Left lung (tissue), 10 donors: ENCODE data around the gene AGO4. TPM values are rescaled to one million over a fixed set of nuclear protein-coding genes. Genes with fewer than 3 reads are reported as not detected.

Experiments used
- ATAC-seq: fragments of 200-7000 bp; cut with Tn5 transposase; one replicate; pipeline ENCODE4 v1.9.1; 2020; ENCODE audit warnings: moderate library complexity
- DNase-seq, 4 donors: peaks; one replicate each; pipeline ENCODE4 v3.0.0-alpha.2; 2013 to 2020
- H3K27ac ChIP-seq, 2 donors: fragments of 200-600 bp; sonication (generic) in 1 of 2; one replicate each; pipeline versions ENCODE4 v1.5.0 to v1.8.0; 2020 to 2021
- H3K27me3 ChIP-seq, 2 donors: fragments of 200-600 bp; sonication (generic) in 1 of 2; one replicate each; pipeline versions ENCODE4 v1.5.0 to v1.8.0; 2020 to 2021
- H3K36me3 ChIP-seq, 2 donors: fragments of 200-600 bp; sonication (generic) in 1 of 2; one replicate each; pipeline versions ENCODE4 v1.5.0 to v1.8.0; 2020 to 2021
- H3K4me1 ChIP-seq, 2 donors: fragments of 200-600 bp; one replicate each; pipeline ENCODE4 v1.8.0; 2021
- H3K4me3 ChIP-seq, 2 donors: fragments of 200-600 bp; sonication (generic) in 1 of 2; one replicate each; pipeline versions ENCODE4 v1.5.0 to v1.8.0; 2020 to 2021; ENCODE audit warnings: mild to moderate bottlenecking in 1 of 2
- H3K9me3 ChIP-seq, 2 donors: fragments of 200-600 bp; sonication (generic) in 1 of 2; one replicate each; pipeline versions ENCODE4 v1.5.0 to v1.8.0; 2020 to 2021
- CTCF ChIP-seq, 2 donors: fragments of 200-600 bp; sonication (generic) in 1 of 2; IDR thresholded peaks; one replicate each; pipeline versions ENCODE4 v1.5.0 to v1.8.0; 2021; ENCODE audit warnings: antibody characterized with exemption in 2 of 2
- intact Hi-C, 2 donors: fragments of 100-400 bp; cut with DNase I; formaldehyde crosslinking; loops; one replicate each; pipeline versions ENCODE4 v1.11.2 to v1.14.2; 2022
- polyA plus RNA-seq, 6 donors: library from polyadenylated mRNA; unstranded; fragments of 120-200 nt; gene quantifications; one replicate each; pipeline ENCODE4 v1.2.1, GENCODE V29; 2013; ENCODE audit not compliant: insufficient read length in 6 of 6
- total RNA-seq, 2 donors: library from RNA; stranded (reverse); fragmentation: NEBNext Ultra II Directional; extraction: Animal tissue kit (Norgen Biotek cat#: 25700); gene quantifications; one replicate each; pipeline ENCODE4 v1.2.1, GENCODE V29; 2021
- donor health status: DM: no; HTN: yes; CAD: no.
- donor health status: DM: no; HTN: no; CAD: no.

The AGO4 gene
- total and polyA plus RNA-seq, 8 donors = 16.9 to 39.1 (median 34.8) TPM

GRCh38 chr1:35838693-35839245 lies 31.0 kb downstream of the AGO4 start:
- Histone ChIP-seq H3K9me3 (no peaks in the 10 kb centered on the region), H3K27me3 (no peaks in the 10 kb centered on the region), H3K4me1 (peaks cover 0 to 12% of the 10 kb centered on the region in 2 donors), H3K27ac (no peak overlapping the region), H3K4me3 (no peak overlapping the region), H3K36me3 (peaks cover 0 to 95% of the 10 kb centered on the region in 2 donors)
- TF ChIP-seq CTCF (IDR thresholded peaks at IDR 0.05) = no peak
- no peak for DNase-seq
- intact Hi-C loops = no loop called here
- peak; percentile 54 for ATAC-seq

GRCh38 chr1:35844826-35845225 lies 37.0 kb downstream of the AGO4 start:
- Histone ChIP-seq H3K4me3 (no peak overlapping the region), H3K9me3 (no peaks in the 10 kb centered on the region), H3K36me3 (peaks cover 0 to 84% of the 10 kb centered on the region in 2 donors), H3K4me1 (peaks cover 0 to 15% of the 10 kb centered on the region in 2 donors), H3K27me3 (no peaks in the 10 kb centered on the region), H3K27ac (no peak overlapping the region)
- ATAC-seq = no peak
- intact Hi-C loops = no loop called here
- no peak for DNase-seq
- no peak for TF ChIP-seq CTCF (IDR thresholded peaks at IDR 0.05)

- H3K9me3 ChIP-seq = no peaks in the 10 kb centered on the region
- H3K27ac ChIP-seq = no peak overlapping the region
- no peaks in the 10 kb centered on the region for H3K27me3 ChIP-seq
- no peak for TF ChIP-seq CTCF (IDR thresholded peaks at IDR 0.05)
- peaks cover 0 to 15% of the 10 kb centered on the region in 2 donors for H3K4me1 ChIP-seq
- DNase-seq = no peak
- peaks cover 0 to 84% of the 10 kb centered on the region in 2 donors for H3K36me3 ChIP-seq
- intact Hi-C loops = no loop called here
- H3K4me3 ChIP-seq = no peak overlapping the region
- ATAC-seq = no peak
These were observed 38.0 kb downstream of the AGO4 start for GRCh38 chr1:35845766-35846165.

- peaks cover 0 to 15% of the 10 kb centered on the region in 2 donors for H3K4me1 ChIP-seq
- peaks cover 0 to 84% of the 10 kb centered on the region in 2 donors for H3K36me3 ChIP-seq
- no peaks in the 10 kb centered on the region for H3K27me3 ChIP-seq
- ATAC-seq = no peak
- intact Hi-C loops = no loop called here
- H3K9me3 ChIP-seq = no peaks in the 10 kb centered on the region
- no peak overlapping the region for H3K4me3 ChIP-seq
- TF ChIP-seq CTCF (IDR thresholded peaks at IDR 0.05) = no peak
- no peak for DNase-seq
- peak overlapping the region in 1 of 2 donors; percentile 0 for H3K27ac ChIP-seq
These were observed 40.2 kb downstream of the AGO4 start for GRCh38 chr1:35847935-35848565.

- Histone ChIP-seq H3K27me3 (no peaks in the 10 kb centered on the region), H3K4me1 (peaks cover 0 to 15% of the 10 kb centered on the region in 2 donors), H3K9me3 (no peaks in the 10 kb centered on the region), H3K27ac (no peak overlapping the region), H3K36me3 (peaks cover 0 to 87% of the 10 kb centered on the region in 2 donors), H3K4me3 (no peak overlapping the region)
- TF ChIP-seq CTCF (IDR thresholded peaks at IDR 0.05) = no peak
- DNase-seq (no peak), ATAC-seq (no peak)
- intact Hi-C loops = no loop called here
These were observed 42.2 kb downstream of the AGO4 start for GRCh38 chr1:35850051-35850450.
